Skin of body (tissue), 3 donors: Measurements from ENCODE around the gene GNG12. TPM values are rescaled to one million over a fixed set of nuclear protein-coding genes. Genes with fewer than 3 reads are reported as not detected.

Experiments
- DNase-seq: peaks from one replicate; lab custom pipeline; 2025; lab: John Stamatoyannopoulos, UW
- small RNA-seq: library from RNA; depleted of rRNA; stranded (forward); fragments of <200 nt; gene quantifications from one replicate; pipeline ENCODE3, GENCODE V24; 2014; ENCODE audit warnings: low replicate concordance
- total RNA-seq: library from RNA; depleted of rRNA; stranded (reverse); fragments of >200 nt; gene quantifications from one replicate; pipeline ENCODE4 v1.2.3, GENCODE V29; 2014

The GNG12 gene
- total RNA-seq, 1 donor from 2014 or later: 97.0 TPM

DNA sequence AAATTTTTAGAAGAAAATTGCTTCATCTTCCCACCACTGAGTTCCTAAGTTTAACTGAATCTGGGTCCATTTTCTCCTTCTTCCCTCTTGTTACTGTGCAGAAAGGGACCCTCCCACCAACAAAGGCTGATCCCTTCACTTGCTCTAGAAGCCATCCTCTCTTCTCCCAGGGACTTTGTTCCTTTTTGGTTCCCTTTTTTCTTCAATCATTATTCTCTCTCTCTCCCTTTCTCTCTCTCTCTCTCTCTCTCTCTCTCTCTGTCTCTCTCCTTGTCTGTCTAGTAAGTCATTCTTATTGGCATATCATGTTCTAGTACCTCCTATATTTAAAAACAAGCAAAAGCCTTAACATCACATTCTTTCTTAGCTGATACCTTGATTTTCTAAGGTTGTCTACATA, 180.0 kb downstream of the GNG12 start:
- DNase-seq: no peak

- DNase-seq: no peak
Measured at GRCh38 chr1:67652800-67653199, 180.5 kb downstream of the GNG12 start.

Small RNA genes lying within 50 kb of the gene (small RNA-seq; reads per million reads assigned to genes)
- gene RN7SL392P (not detected), gene RNU7-80P (not detected)

Other genes starting within 250 kb of the GNG12 start
- gene GADD45A, start 148.3 kb downstream of the GNG12 start, total RNA-seq: 20.4 TPM
- 1.4 TPM for gene DIRAS3, start 217.2 kb upstream of the GNG12 start, total RNA-seq